ENCODE results near the gene C3orf33. TPM values are rescaled to one million over a fixed set of nuclear protein-coding genes. Genes with fewer than 3 reads are reported as not detected.

The C3orf33 gene
- total and polyA plus RNA-seq, 2 of the 13 experiments (the other 11 are each of a cell fraction or from before 2014, with no cell fraction given), result 9.2 to 12.6 TPM

- peak; percentile 93 for TF ChIP-seq ARNTL (CRISPR knock-in tag; IDR thresholded peaks at IDR 0.05)
- TF ChIP-seq DMAP1 (CRISPR knock-in tag; IDR thresholded peaks at IDR 0.05), result peak; percentile 99
- TF ChIP-seq RAD51 (IDR thresholded peaks at IDR 0.05; ENCODE audit: borderline replicate concordance), result peak; percentile 100
- TF ChIP-seq HMGXB4 (CRISPR knock-in tag; IDR thresholded peaks at IDR 0.05; ENCODE audit: borderline replicate concordance in 1 of 2, low read depth in 1 of 2), result peak; percentile 93
- peak; percentile 41; the same call in 1 of the 2 replicates for TF ChIP-seq GLI4 (CRISPR knock-in tag; IDR thresholded peaks at IDR 0.05; ENCODE audit: borderline replicate concordance)
- peak; percentile 98 for TF ChIP-seq ZNF687 (CRISPR knock-in tag; IDR thresholded peaks at IDR 0.05)
- peak; percentile 52; the same call in 1 of the 2 replicates for TF ChIP-seq ESRRA (CRISPR knock-in tag; IDR thresholded peaks at IDR 0.05; ENCODE audit: low read depth)
- TF ChIP-seq STAG1 (CRISPR knock-in tag; IDR thresholded peaks at IDR 0.05), result no peak
- TF ChIP-seq SRSF9 (IDR thresholded peaks at IDR 0.05; ENCODE audit: borderline replicate concordance, insufficient read depth, low read depth, low read length, poor library complexity, severe bottlenecking), result no peak
- no peak; the same call in 1 of the 2 replicates for TF ChIP-seq ZBTB4 (CRISPR knock-in tag; IDR thresholded peaks at IDR 0.05; ENCODE audit: borderline replicate concordance)
- peak; percentile 92 for TF ChIP-seq ETV5 (CRISPR knock-in tag; IDR thresholded peaks at IDR 0.05; ENCODE audit: borderline replicate concordance)
- TF ChIP-seq DR1 (CRISPR knock-in tag; IDR thresholded peaks at IDR 0.05), result peak; percentile 68
- TF ChIP-seq NFKB2 (CRISPR knock-in tag; IDR thresholded peaks at IDR 0.05; ENCODE audit: borderline replicate concordance), result peak; percentile 77; the same call in 1 of the 2 replicates
- peak; percentile 50; the same call in 1 of the 2 replicates for TF ChIP-seq ZNF143 (CRISPR knock-in tag; IDR thresholded peaks at IDR 0.05)
- TF ChIP-seq ZNF441 (CRISPR knock-in tag; IDR thresholded peaks at IDR 0.05; ENCODE audit: borderline replicate concordance), result peak; percentile 71; the same call in 1 of the 2 replicates
- TF ChIP-seq MXD4 (CRISPR knock-in tag; IDR thresholded peaks at IDR 0.05), result peak; percentile 95
- TF ChIP-seq NR1H2 (CRISPR knock-in tag; IDR thresholded peaks at IDR 0.05; ENCODE audit: borderline replicate concordance, low read depth), result no peak
- TF ChIP-seq ZSCAN29 (CRISPR knock-in tag; conservative IDR thresholded peaks at IDR 0.05), result peak; percentile 95
- TF ChIP-seq MEIS1 (CRISPR knock-in tag; IDR thresholded peaks at IDR 0.05; ENCODE audit: borderline replicate concordance), result peak; percentile 84; the same call in 1 of the 2 replicates
Observed at GRCh38 chr3:155854141-155854940, 48.3 kb upstream of the C3orf33 start, which contains the start of gene SLC33A1 (continued).

Data from HepG2 (cell line).